ENCODE data around the gene MAB21L3.
A peak's percentile ranks its signal among the peaks of the same experiment; 100 is the strongest.

DNA sequence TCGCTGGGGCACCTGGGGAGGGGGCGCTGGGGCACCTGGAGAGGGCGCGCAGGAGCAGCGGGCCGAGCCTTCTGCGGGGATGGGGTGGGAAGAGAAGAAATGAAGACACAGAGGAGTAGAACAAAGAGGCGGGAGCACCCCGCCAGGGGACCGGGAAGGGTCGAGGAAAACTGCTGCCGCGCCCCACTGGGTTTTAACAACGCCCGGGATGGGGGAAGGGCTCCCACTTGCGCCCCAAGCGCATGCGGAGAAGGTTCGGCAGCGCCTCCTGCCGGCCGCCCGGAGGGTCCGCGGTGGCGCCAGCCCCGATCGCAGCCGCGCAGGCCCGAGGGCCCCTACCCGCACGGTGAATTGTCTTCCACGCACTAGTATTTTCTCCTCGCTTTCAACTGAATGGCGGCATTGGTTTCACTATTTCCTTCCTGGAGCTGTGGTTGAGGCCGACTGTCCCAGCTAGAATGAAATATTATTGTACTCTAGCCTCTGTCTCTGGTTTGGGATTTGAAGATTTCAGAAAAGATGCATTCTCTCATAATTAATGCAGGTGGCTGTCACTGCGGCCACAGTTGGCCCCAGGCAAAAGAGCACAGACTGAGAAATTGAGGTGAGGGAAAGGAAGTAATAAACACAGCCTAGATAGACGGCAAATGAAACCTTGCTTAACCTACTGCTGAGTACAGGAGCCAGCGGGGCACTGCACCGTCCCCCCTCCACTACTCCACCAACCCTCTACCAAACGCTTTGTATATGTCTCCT, 57.3 kb downstream of the MAB21L3 start:
- TF ChIP-seq, protein P1, sequence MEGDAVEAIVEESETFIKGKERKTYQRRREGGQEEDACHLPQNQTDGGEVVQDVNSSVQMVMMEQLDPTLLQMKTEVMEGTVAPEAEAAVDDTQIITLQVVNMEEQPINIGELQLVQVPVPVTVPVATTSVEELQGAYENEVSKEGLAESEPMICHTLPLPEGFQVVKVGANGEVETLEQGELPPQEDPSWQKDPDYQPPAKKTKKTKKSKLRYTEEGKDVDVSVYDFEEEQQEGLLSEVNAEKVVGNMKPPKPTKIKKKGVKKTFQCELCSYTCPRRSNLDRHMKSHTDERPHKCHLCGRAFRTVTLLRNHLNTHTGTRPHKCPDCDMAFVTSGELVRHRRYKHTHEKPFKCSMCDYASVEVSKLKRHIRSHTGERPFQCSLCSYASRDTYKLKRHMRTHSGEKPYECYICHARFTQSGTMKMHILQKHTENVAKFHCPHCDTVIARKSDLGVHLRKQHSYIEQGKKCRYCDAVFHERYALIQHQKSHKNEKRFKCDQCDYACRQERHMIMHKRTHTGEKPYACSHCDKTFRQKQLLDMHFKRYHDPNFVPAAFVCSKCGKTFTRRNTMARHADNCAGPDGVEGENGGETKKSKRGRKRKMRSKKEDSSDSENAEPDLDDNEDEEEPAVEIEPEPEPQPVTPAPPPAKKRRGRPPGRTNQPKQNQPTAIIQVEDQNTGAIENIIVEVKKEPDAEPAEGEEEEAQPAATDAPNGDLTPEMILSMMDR (IDR thresholded peaks at IDR 0.05) = peak; percentile 92 to 95 (median 94)
- no peak for TF ChIP-seq POLR2A (IDR thresholded peaks at IDR 0.05)
- TF ChIP-seq EP300 (IDR thresholded peaks at IDR 0.05) = peak in 1 of 2 donors; percentile 22

Data from tibial nerve (tissue), 4 donors.